IMR-90 (cell line): ENCODE measurements around the gene PSMD8. TPM values are rescaled to one million over a fixed set of nuclear protein-coding genes. Genes with fewer than 3 reads are reported as not detected.

ENCODE experiments used
- ATAC-seq: fragments of 200-7000 bp; cut with Tn5 transposase; 2 replicates; pipeline ENCODE4 v1.9.1; 2020; ENCODE audit warnings: low read depth, mild to moderate bottlenecking, moderate library complexity
- BruUV-seq: library from RNA; stranded (reverse); fragments of 400-500 nt; replicated peaks from 2 replicates; lab custom pipeline; 2021; lab: Mats Ljungman, UMichigan
- CTCF ChIA-PET: fragments of 300-600 bp; formaldehyde crosslinking; extraction: SDS; loops from one replicate; lab custom pipeline; 2021; ENCODE audit warnings: antibody characterized with exemption; lab: Yijun Ruan, JAX
- POLR2A ChIA-PET: fragments of 300-600 bp; sonication (Branson Sonifier 250); formaldehyde crosslinking; loops from one replicate; lab custom pipeline; 2022; ENCODE audit warnings: antibody characterized with exemption; ENCODE audit not compliant: unreplicated experiment; lab: Charles Lee
- DNase-seq: peaks from one replicate; pipeline ENCODE4 v3.0.0; 2013
- H2AFZ ChIP-seq: replicated peaks from 2 replicates; pipeline ENCODE3; 2013; ENCODE audit warnings: low read length, mild to moderate bottlenecking; ENCODE audit not compliant: poor library complexity
- H2AK5ac ChIP-seq: 2 replicates; pipeline ENCODE4 v1.6.1; 2013; ENCODE audit warnings: low read depth, low read length, inconsistent platforms
- H2AK9ac ChIP-seq: replicated peaks from 2 replicates; pipeline ENCODE3; 2013; ENCODE audit warnings: mild to moderate bottlenecking, low read depth, low read length, moderate library complexity; ENCODE audit not compliant: poor library complexity
- H2BK120ac ChIP-seq: 2 replicates; pipeline ENCODE4 v1.6.1; 2013; ENCODE audit warnings: low read depth, low read length, inconsistent platforms
- H2BK15ac ChIP-seq: 3 replicates; pipeline ENCODE4 v1.6.1; 2013; ENCODE audit warnings: low read depth, low read length, inconsistent platforms
- H2BK20ac ChIP-seq: 2 replicates; pipeline ENCODE4 v1.6.1; 2013; ENCODE audit warnings: low read depth, mild to moderate bottlenecking, inconsistent platforms, low read length, moderate library complexity
- H2BK5ac ChIP-seq: 2 replicates; pipeline ENCODE4 v1.6.1; 2013; ENCODE audit warnings: mild to moderate bottlenecking, low read depth, low read length, inconsistent platforms; ENCODE audit not compliant: poor library complexity, severe bottlenecking
- H3K14ac ChIP-seq: replicated peaks from 2 replicates; pipeline ENCODE4 v1.6.1; 2013; ENCODE audit warnings: low read depth, low read length, inconsistent platforms
- H3K18ac ChIP-seq: 2 replicates; pipeline ENCODE4 v1.6.1; 2013; ENCODE audit warnings: low read depth, low read length, control low read depth
- H3K23ac ChIP-seq: 2 replicates; pipeline ENCODE4 v1.6.1; 2013; ENCODE audit warnings: low read depth, low read length, inconsistent platforms
- H3K27ac ChIP-seq: 2 replicates; pipeline ENCODE4 v1.5.1; 2013; ENCODE audit warnings: mild to moderate bottlenecking, control low read depth, low read length; ENCODE audit not compliant: insufficient read depth
- H3K27me3 ChIP-seq: 2 replicates; pipeline ENCODE4 v1.6.1; 2013; ENCODE audit warnings: low read length; ENCODE audit not compliant: control insufficient read depth, insufficient read depth
- H3K36me3 ChIP-seq: 2 replicates; pipeline ENCODE4 v1.6.1; 2013; ENCODE audit warnings: low read length, mixed read lengths; ENCODE audit not compliant: control insufficient read depth, insufficient read depth
- H3K4ac ChIP-seq: 2 replicates; pipeline ENCODE4 v1.6.1; 2013; ENCODE audit warnings: low read depth, low read length, inconsistent platforms
- H3K4me1 ChIP-seq: 2 replicates; pipeline ENCODE4 v1.6.1; 2013; ENCODE audit warnings: low read length, mixed read lengths; ENCODE audit not compliant: control insufficient read depth, insufficient read depth
- H3K4me2 ChIP-seq: 2 replicates; pipeline ENCODE4 v1.6.1; 2013; ENCODE audit warnings: low read depth, mild to moderate bottlenecking, control low read depth, low read length, moderate library complexity
- H3K4me3 ChIP-seq: 2 replicates; pipeline ENCODE4 v1.5.1; 2013; ENCODE audit warnings: low read depth, mild to moderate bottlenecking, control low read depth, low read length, moderate library complexity; ENCODE audit not compliant: insufficient read depth
- H3K56ac ChIP-seq: 2 replicates; pipeline ENCODE4 v1.6.1; 2013; ENCODE audit warnings: low read length, inconsistent platforms; ENCODE audit not compliant: insufficient read depth; ENCODE audit errors: extremely low read depth
- H3K79me1 ChIP-seq, 2 experiments: 2 replicates each; pipeline ENCODE4 v1.6.1; 2013; ENCODE audit warnings: low read length in 2 of 2, inconsistent platforms in 1 of 2, low read depth in 1 of 2
- H3K9ac ChIP-seq: 2 replicates; pipeline ENCODE4 v1.6.1; 2013; ENCODE audit warnings: low read depth, low read length, control low read depth
- H3K9me1 ChIP-seq: 2 replicates; pipeline ENCODE4 v1.6.1; 2013; ENCODE audit warnings: low read length, inconsistent platforms; ENCODE audit not compliant: insufficient read depth
- H3K9me3 ChIP-seq: 2 replicates; pipeline ENCODE4 v1.6.1; 2013; ENCODE audit warnings: low read length; ENCODE audit not compliant: control insufficient read depth, insufficient read depth
- H4K20me1 ChIP-seq: 2 replicates; pipeline ENCODE4 v1.6.1; 2013; ENCODE audit warnings: low read length, inconsistent platforms; ENCODE audit not compliant: insufficient read depth
- H4K5ac ChIP-seq: 2 replicates; pipeline ENCODE4 v1.6.1; 2013; ENCODE audit warnings: mild to moderate bottlenecking, low read depth, low read length, control low read depth
- H4K8ac ChIP-seq, 2 experiments: 2 replicates each; pipeline ENCODE4 v1.6.1; 2013; ENCODE audit warnings: low read depth in 2 of 2, low read length in 2 of 2, control low read depth in 1 of 2, inconsistent platforms in 1 of 2
- H4K91ac ChIP-seq: 2 replicates; pipeline ENCODE4 v1.6.1; 2013; ENCODE audit warnings: low read depth, low read length, inconsistent platforms; ENCODE audit not compliant: insufficient read depth
- BHLHE40 ChIP-seq: fragments of 150-350 bp; IDR thresholded peaks from 2 replicates; pipeline ENCODE4 v1.6.1; 2016; ENCODE audit warnings: mild to moderate bottlenecking, low read depth, low read length
- CEBPB ChIP-seq: IDR thresholded peaks from 2 replicates; pipeline ENCODE4 v1.6.1; 2012; ENCODE audit warnings: low read depth, low read length, improper control_type of control experiment
- MAFK ChIP-seq: IDR thresholded peaks from 2 replicates; pipeline ENCODE4 v1.6.1; 2012; ENCODE audit warnings: low read depth, low read length, improper control_type of control experiment
- MAZ ChIP-seq: IDR thresholded peaks from 2 replicates; pipeline ENCODE4 v1.6.1; 2012; ENCODE audit warnings: low read depth, mild to moderate bottlenecking, low read length, improper control_type of control experiment, moderate library complexity, borderline replicate concordance
- NFE2L2 ChIP-seq: fragments of 150-350 bp; IDR thresholded peaks from 2 replicates; pipeline ENCODE4 v1.6.1; 2016; ENCODE audit warnings: low read depth, mild to moderate bottlenecking, low read length
- POLR2A ChIP-seq: IDR thresholded peaks from 2 replicates; pipeline ENCODE4 v1.6.1; 2012; ENCODE audit warnings: mild to moderate bottlenecking, low read depth, low read length
- RAD21 ChIP-seq: IDR thresholded peaks from 2 replicates; pipeline ENCODE4 v1.6.1; 2012; ENCODE audit warnings: low read length, improper control_type of control experiment
- RCOR1 ChIP-seq: IDR thresholded peaks from 2 replicates; pipeline ENCODE4 v1.6.1; 2012; ENCODE audit warnings: mild to moderate bottlenecking, low read length, improper control_type of control experiment; ENCODE audit not compliant: insufficient replicate concordance
- WGBS, 2 experiments: methylation state at CpG; one replicate each; pipeline versions ENCODE4 v1.1.5 to v1.1.7; 2013; ENCODE audit warnings: missing lambda C conversion rate in 2 of 2; ENCODE audit not compliant: insufficient read length in 1 of 2; ENCODE audit errors: extremely low coverage in 2 of 2; 5-methylcytosine and 5-hydroxymethylcytosine counted together
- dilution Hi-C: fragments of 300-500 bp; cut with HindIII; formaldehyde crosslinking; loops from one replicate; pipeline ENCODE4 v1.14.3; 2018; ENCODE audit warnings: low sequenced_read_pairs; ENCODE audit not compliant: unreplicated experiment
- in situ Hi-C: fragments of 300-500 bp; cut with MboI; formaldehyde crosslinking; loops from 3 replicates; pipeline ENCODE4 v1.14.3; 2019; ENCODE audit warnings: low sequenced_read_pairs, inconsistent platforms, mixed read lengths
- intact Hi-C: fragments of 100-400 bp; cut with micrococcal nuclease; formaldehyde crosslinking; loops from 2 replicates; pipeline ENCODE4 v1.10.0; 2022
- polyA plus RNA-seq, 3 experiments: library from polyadenylated mRNA; depleted of rRNA; stranded (reverse); fragments of >200 nt; gene quantifications; 2 replicates each; pipeline ENCODE4 v1.2.3, GENCODE V29; 2012; ENCODE audit warnings: low replicate concordance in 1 of 3
- total RNA-seq: library from RNA; depleted of rRNA; stranded (reverse); fragments of >200 nt; gene quantifications from 2 replicates; pipeline ENCODE4 v1.2.3, GENCODE V29; 2012
- TF ChIP-seq, protein P1 (sequence below): conservative IDR thresholded peaks from 2 replicates; pipeline ENCODE4 v1.5.1; 2012; ENCODE audit warnings: mild to moderate bottlenecking, low read depth, low read length, improper control_type of control experiment
- TF ChIP-seq, protein P2 (sequence below): fragments of 150-350 bp; IDR thresholded peaks from 2 replicates; pipeline ENCODE4 v1.6.1; 2017; ENCODE audit warnings: mild to moderate bottlenecking, antibody characterized with exemption, low read length, low read depth

Gene PSMD8
- total and polyA plus RNA-seq, 2 of the 4 experiments (the other 2 are of a cell fraction) = 475 to 644 TPM

DNA sequence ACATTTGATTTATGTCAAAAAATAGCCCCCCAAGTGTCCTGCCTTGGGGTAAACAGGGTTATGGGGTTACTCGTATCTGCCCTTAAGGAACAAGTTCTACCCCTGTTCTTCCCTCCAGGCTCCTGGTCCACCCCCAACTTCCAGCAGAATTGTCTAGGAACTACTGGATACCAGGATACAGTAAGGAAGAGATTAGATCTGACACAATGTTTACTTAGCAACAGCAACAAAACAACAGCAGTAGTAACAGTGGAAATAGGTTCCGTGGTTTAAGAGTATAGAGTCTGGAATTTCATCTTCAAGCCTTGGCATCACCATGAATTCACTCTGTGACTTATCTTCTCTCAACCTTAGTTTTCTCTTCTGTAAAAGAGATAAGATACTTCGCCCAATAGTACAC is 26.8 kb downstream of the PSMD8 start:
- dilution Hi-C loops = no loop called here
- POLR2A ChIA-PET = no interaction called here

More for the DNA sequence above, 26.8 kb downstream of the PSMD8 start:
- CTCF ChIA-PET = interaction anchor here (1.5 kb wide), 1 partner anchor 529 kb away, joined by 4 read pairs; the partner anchor contains the start of genes MRPS12 and SARS2
- Histone ChIP-seq H3K4ac (no peak overlapping the region), H2BK120ac (no peak overlapping the region), H4K8ac (no peak overlapping the region), H3K79me1 (peaks cover 6 to 12% of the 10 kb centered on the region in 2 experiments; a peak in 3 of 4 replicates), H2BK20ac (no peak overlapping the region), H4K20me1 (no peaks in the 10 kb centered on the region), H4K91ac (no peak overlapping the region), H3K9ac (no peak overlapping the region), H2BK5ac (no peak overlapping the region), H3K27me3 (no peaks in the 10 kb centered on the region), H3K4me3 (no peak overlapping the region), H3K56ac (no peak overlapping the region), H4K5ac (no peak overlapping the region), H2AK9ac (no peak overlapping the region), H2AK5ac (no peak overlapping the region), H2BK15ac (no peak overlapping the region), H3K14ac (no peak overlapping the region), H2AFZ (no peak overlapping the region), H3K4me2 (no peak overlapping the region), H3K18ac (no peak overlapping the region), H3K4me1 (no peaks in the 10 kb centered on the region), H3K27ac (no peak overlapping the region), H3K9me1 (0 out of 2 replicates have a peak, but pooled peaks cover 3% of the 10 kb centered on the region), H3K36me3 (peaks cover 14% of the 10 kb centered on the region; the same call in 1 of the 2 replicates), H3K23ac (no peak overlapping the region), H3K9me3 (no peaks in the 10 kb centered on the region)
- TF ChIP-seq POLR2A (no peak), RCOR1 (no peak), RAD21 (no peak), CEBPB (no peak), BHLHE40 (no peak), MAZ (no peak), MAFK (no peak), NFE2L2 (no peak)
- TF ChIP-seq, protein P1, sequence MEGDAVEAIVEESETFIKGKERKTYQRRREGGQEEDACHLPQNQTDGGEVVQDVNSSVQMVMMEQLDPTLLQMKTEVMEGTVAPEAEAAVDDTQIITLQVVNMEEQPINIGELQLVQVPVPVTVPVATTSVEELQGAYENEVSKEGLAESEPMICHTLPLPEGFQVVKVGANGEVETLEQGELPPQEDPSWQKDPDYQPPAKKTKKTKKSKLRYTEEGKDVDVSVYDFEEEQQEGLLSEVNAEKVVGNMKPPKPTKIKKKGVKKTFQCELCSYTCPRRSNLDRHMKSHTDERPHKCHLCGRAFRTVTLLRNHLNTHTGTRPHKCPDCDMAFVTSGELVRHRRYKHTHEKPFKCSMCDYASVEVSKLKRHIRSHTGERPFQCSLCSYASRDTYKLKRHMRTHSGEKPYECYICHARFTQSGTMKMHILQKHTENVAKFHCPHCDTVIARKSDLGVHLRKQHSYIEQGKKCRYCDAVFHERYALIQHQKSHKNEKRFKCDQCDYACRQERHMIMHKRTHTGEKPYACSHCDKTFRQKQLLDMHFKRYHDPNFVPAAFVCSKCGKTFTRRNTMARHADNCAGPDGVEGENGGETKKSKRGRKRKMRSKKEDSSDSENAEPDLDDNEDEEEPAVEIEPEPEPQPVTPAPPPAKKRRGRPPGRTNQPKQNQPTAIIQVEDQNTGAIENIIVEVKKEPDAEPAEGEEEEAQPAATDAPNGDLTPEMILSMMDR = no peak
- TF ChIP-seq, protein P2, sequence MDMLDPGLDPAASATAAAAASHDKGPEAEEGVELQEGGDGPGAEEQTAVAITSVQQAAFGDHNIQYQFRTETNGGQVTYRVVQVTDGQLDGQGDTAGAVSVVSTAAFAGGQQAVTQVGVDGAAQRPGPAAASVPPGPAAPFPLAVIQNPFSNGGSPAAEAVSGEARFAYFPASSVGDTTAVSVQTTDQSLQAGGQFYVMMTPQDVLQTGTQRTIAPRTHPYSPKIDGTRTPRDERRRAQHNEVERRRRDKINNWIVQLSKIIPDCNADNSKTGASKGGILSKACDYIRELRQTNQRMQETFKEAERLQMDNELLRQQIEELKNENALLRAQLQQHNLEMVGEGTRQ = no peak
- ATAC-seq (no peak), DNase-seq (peak; percentile 50)
- intact Hi-C loops (no loop called here), in situ Hi-C loops (loop anchor here (25.0 kb wide), 1 partner anchor 536 kb away; the partner anchor contains the start of genes MRPS12 and SARS2)
- WGBS, 2 experiments = no CpG with 5 or more reads among the region's 3 CpGs
- no TSS peak for BruUV-seq
